ENCODE results near the gene TRMT112.

GRCh38 chr11:64347193-64347867 lies 30.0 kb upstream of the TRMT112 start:
- TF ChIP-seq CTCF (IDR thresholded peaks at IDR 0.05) (no peak), POLR2A (IDR thresholded peaks at IDR 0.05) (no peak)
